Sciatic nerve (tissue), 2 donors: ENCODE results near the gene TRIM63. TPM values are rescaled to one million over a fixed set of nuclear protein-coding genes. Genes with fewer than 3 reads are reported as not detected.

ENCODE experiments used
- ATAC-seq: fragments of 200-7000 bp; cut with Tn5 transposase; one replicate; pipeline ENCODE4 v1.9.1; 2020; ENCODE audit warnings: mild to moderate bottlenecking, moderate library complexity
- DNase-seq: peaks from one replicate; pipeline ENCODE4 v3.0.0-alpha.2; 2020; ENCODE audit warnings: low spot score
- intact Hi-C: fragments of 100-400 bp; cut with DNase I; formaldehyde crosslinking; loops from one replicate; pipeline ENCODE4 v1.14.2; 2022
- total RNA-seq: library from RNA; stranded (reverse); fragmentation: NEBNext Ultra II Directional; extraction: Animal tissue kit (Norgen Biotek cat#: 25700); gene quantifications from one replicate; pipeline ENCODE4 v1.2.1, GENCODE V29; 2021
- donor health status: DM: no; HTN: no; CAD: no.
- donor health status: DM: no; HTN: no; CAD: no.

Gene TRIM63
- total RNA-seq, 1 donor from 2014 or later, result 0.18 TPM

GRCh38 chr1:26092422-26092821 is 25.0 kb upstream of the TRIM63 start:
- intact Hi-C loops, result no loop called here
- no peak for ATAC-seq
- DNase-seq, result no peak

GRCh38 chr1:26090893-26091292 is 23.5 kb upstream of the TRIM63 start:
- no peak for DNase-seq
- no peak for ATAC-seq
- intact Hi-C loops, result no loop called here

DNA sequence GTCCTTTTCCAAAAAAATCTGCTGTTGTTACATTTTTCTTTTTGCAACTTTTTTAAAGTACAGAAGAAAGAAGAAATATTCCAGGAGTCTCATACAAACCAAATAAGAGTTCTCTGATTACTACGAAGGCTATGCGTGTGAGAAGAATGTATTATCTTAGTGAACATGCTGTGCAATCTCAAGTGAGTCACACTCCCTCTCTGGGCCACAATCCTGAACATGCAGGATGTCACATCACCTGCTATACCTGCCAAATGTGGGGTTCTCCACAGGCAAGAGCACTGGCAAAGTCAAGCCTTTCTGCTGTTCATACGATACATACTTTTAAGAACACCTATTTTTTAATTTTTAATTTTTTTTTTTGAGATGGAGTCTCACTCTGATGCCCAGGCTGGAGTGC is 21.7 kb upstream of the TRIM63 start:
- intact Hi-C loops, result no loop called here
- DNase-seq, result no peak
- ATAC-seq, result no peak

DNA sequence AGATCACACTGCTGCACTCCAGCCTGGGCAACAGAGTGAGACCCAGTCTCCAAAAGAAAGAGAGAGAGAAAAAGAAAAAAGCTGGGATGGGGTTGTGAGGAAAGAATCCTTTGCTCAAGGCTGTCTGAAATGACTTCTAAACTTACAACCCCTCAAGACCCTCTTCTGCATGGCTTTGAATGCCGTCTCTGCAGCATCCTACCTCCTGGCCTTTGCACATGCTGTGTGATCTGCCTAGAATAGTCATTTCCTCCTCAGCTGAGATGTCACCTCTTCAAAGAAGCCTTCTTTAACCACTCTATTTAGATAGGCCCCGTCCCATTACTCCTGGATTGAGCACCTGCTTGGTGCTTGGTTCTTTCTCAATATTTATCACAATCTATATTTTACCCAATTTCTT is 17.4 kb upstream of the TRIM63 start:
- intact Hi-C loops, result no loop called here
- ATAC-seq (no peak), DNase-seq (no peak)

- ATAC-seq, result no peak
- intact Hi-C loops, result no loop called here
- no peak for DNase-seq
Observed at GRCh38 chr1:26084091-26084561, 16.7 kb upstream of the TRIM63 start.

GRCh38 chr1:26083208-26083607 is 15.8 kb upstream of the TRIM63 start:
- DNase-seq (no peak), ATAC-seq (no peak)
- intact Hi-C loops, result no loop called here

DNA sequence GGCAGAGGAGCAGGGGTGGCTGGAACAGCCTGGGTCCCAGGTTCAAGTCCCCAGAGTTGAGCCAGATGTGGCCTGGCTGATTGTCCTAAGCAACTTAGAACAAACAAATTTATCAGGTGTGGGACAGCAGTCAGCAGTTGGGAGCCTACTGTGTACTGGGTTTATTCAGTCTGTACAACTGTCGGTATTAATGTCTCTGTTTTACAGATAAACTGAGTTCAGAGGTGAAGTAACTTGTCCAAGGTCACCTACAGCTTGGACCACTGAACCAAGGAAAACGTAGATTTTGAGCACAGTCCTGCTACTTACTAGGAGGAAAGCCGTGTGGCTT is 14.6 kb upstream of the TRIM63 start:
- intact Hi-C loops, result no loop called here
- no peak for DNase-seq
- ATAC-seq, result no peak

- DNase-seq (no peak), ATAC-seq (no peak)
- intact Hi-C loops, result no loop called here
Observed at GRCh38 chr1:26081267-26082019, 14.0 kb upstream of the TRIM63 start.

GRCh38 chr1:26079960-26080814 is 12.8 kb upstream of the TRIM63 start:
- intact Hi-C loops, result no loop called here
- no peak for ATAC-seq
- DNase-seq, result no peak

GRCh38 chr1:26079178-26079563 is 11.7 kb upstream of the TRIM63 start:
- ATAC-seq, result no peak
- intact Hi-C loops, result no loop called here
- DNase-seq, result no peak

DNA sequence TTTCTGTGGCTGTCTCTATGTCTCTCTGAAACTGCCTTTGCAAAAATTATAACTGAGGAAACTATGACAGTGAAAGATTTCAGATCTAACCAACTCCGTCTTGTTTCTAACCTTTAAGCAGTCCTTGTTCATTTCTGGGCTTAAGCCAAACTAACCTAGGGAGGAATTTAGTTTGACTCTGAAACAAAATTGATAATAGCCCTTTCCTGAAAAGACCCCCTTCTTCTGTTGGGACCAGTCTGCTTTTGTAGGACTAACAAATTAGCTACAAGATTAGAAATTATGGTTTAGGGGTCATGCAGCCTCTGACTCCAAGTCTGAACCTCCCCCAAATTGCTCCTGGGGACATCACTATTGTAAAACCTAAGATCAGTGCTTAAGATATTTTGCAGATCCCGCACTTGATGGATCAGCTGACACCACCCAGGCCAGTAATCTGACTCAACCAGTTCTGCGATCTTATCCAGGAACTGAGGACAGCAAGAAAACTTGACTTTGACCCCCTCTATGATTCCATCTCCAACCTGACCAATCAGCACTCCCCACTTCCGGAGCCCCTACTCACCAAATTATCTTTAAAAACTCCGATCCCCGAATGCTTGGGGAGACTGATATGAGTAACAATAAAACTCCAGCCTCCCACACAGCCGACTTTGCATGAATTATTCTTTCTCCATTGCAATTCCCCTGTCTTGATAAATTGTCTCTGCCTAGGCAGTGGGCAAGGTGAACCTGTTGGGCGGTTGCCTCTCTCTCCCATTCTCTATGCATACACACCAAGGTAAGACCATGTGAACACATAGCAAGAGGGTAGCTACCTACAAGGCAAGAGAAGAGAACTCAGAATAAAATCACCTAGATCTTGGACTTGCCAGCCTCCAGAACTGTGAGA is 11.1 kb upstream of the TRIM63 start:
- DNase-seq (no peak), ATAC-seq (no peak)
- intact Hi-C loops, result no loop called here

DNA sequence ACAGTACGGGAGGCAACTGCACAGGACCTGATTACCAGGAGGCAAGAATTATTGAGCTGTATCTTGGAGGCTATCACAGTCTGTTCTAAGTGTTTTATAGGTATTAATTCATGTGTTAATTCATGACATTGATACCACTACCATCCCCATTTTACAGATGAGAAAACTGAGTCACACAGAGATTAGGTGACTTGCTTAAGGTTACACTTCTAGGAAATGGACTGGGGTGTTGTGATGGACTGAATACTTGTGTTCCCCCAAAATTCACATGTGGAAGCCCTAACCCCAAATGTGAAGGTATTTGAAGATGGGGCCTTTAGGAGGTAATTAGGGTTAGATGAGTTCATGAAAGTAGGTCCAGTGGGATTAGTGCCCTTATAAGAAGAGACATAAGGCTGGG is 10.1 kb upstream of the TRIM63 start:
- DNase-seq (no peak), ATAC-seq (no peak)
- intact Hi-C loops, result no loop called here

DNA sequence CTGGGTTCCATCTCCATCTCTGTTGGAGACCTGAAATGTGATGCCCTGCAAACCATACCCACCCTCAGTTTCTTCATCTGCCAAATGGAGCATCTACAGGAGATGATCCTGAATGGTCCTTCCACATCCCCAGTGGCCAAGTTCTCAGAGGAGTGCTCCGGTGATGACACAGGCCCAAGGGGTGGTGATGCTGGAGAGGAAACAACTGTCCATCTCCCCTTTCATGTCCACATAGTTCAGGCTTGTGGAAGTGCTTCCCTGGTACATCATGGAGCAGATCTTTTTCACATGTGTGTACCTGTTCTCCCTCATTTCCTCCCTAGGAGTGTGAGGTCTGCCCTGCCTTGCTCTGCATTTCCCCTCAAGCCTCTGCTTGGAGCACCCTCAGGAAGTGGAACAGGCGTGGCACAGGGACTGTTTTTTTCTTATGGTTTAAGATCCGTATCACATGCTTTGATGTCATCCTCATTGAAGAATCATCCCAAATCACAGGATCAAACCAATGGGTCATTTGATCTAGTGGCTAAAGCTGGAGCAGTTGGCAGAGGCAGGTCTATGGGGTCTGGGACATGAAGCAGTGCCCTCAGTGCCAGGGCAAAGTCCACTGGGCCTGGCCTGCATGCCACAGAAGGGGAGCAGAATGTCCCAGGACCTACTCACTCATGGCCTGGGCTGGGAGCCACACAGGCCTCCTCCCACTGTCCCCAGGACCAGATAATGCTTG is 8.2 kb upstream of the TRIM63 start:
- no peak for DNase-seq
- intact Hi-C loops, result no loop called here
- ATAC-seq, result no peak

DNA sequence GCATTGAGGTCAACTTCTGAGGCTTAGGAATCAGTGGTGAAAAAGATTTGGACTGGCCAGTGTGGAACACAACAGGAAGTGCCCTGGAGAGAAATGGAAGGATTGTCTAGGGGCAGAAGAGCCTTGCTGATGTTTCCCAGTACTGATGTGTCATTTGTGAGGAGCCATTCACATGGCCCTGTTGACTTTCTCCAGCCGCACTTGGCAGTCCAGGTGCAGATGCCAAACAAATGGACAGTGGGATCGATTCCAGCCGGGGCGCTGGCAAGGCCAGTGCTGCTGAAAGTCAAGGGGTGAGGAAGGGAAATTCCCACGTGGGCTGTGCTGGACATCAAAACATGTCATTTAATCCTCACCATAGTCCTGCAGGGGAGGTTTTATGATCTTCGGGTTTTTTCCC is 4.9 kb upstream of the TRIM63 start:
- ATAC-seq (no peak), DNase-seq (no peak)

GRCh38 chr1:26070963-26071342 is 3.5 kb upstream of the TRIM63 start:
- intact Hi-C loops, result no loop called here
- ATAC-seq, result no peak
- no peak for DNase-seq

More for the DNA sequence above, 4.9 kb upstream of the TRIM63 start:
- intact Hi-C loops, result no loop called here

GRCh38 chr1:26070296-26070962 is 3.0 kb upstream of the TRIM63 start:
- DNase-seq (no peak), ATAC-seq (no peak)
- intact Hi-C loops, result no loop called here

GRCh38 chr1:26069941-26070295 is 2.5 kb upstream of the TRIM63 start:
- no peak for DNase-seq
- intact Hi-C loops, result no loop called here
- ATAC-seq, result no peak

DNA sequence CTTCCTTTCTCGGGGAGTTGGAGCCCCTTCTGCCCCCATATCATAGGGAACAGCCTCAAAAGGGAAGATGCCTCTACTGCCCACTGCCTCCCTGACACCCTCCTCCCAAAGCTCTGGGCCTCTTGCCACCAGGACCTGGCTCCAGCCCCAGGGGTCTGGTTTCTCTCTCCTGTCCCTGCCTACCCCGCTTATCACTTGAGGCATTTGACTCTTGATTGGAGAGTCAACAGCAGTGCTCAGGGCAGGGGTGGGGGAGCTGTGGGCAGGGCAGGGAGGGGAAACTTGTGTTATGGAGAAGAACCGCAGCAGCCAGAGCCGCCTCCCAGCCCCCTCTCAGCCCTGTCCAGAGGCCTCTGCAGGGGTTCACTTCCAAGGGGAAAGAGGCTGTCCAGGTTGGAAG is 573 bp downstream of the TRIM63 start:
- intact Hi-C loops, result no loop called here
- no peak for ATAC-seq
- no peak for DNase-seq

- DNase-seq, result no peak
- intact Hi-C loops, result no loop called here
- no peak for ATAC-seq
Observed at GRCh38 chr1:26066160-26066559, 1.3 kb downstream of the TRIM63 start.
